ENCODE measurements around the gene SPN.
"Not testable (repeated sequence)": the region's sequence is repeated elsewhere in the genome, so short reads cannot be mapped to it uniquely, and the experiment has no call there.

DNA sequence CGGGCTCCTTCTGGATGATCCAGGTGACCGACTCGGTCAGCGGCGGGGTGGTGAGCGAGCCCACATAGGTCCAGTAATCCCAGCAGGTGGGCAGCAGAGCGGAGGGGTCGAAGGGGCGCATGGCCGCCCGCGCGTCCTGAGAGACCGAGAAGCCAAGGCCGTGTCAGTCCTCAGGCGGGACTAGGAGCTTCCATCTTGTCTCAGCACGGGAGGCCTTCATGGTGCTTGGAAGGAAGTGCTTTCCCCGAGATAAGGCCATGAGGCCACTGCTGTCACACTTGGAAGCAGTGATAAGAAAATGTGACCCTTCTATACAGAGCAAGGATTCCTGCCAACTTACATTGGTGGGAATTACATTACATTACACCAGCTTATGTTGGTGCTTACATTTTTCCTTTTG lies 40.3 kb upstream of the SPN start:
- TF ChIP-seq, protein P1, sequence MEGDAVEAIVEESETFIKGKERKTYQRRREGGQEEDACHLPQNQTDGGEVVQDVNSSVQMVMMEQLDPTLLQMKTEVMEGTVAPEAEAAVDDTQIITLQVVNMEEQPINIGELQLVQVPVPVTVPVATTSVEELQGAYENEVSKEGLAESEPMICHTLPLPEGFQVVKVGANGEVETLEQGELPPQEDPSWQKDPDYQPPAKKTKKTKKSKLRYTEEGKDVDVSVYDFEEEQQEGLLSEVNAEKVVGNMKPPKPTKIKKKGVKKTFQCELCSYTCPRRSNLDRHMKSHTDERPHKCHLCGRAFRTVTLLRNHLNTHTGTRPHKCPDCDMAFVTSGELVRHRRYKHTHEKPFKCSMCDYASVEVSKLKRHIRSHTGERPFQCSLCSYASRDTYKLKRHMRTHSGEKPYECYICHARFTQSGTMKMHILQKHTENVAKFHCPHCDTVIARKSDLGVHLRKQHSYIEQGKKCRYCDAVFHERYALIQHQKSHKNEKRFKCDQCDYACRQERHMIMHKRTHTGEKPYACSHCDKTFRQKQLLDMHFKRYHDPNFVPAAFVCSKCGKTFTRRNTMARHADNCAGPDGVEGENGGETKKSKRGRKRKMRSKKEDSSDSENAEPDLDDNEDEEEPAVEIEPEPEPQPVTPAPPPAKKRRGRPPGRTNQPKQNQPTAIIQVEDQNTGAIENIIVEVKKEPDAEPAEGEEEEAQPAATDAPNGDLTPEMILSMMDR (conservative IDR thresholded peaks at IDR 0.05 in 1 of 2, IDR thresholded peaks at IDR 0.05 in 1 of 2; ENCODE audit: low read depth in 1 of 2, low read length in 2 of 2): not testable (repeated sequence)
- TF ChIP-seq EZH2 (IDR thresholded peaks at IDR 0.05; ENCODE audit: low read length, missing control alignments): not testable (repeated sequence)
